GM10266 (cell line): ENCODE data around the gene ATG9B.

ENCODE experiments used
- DNase-seq: peaks from one replicate; pipeline ENCODE4 v3.0.0; 2012; ENCODE audit errors: extremely low spot score
- TF ChIP-seq, protein P1 (sequence below): IDR thresholded peaks from 2 replicates; pipeline ENCODE4 v1.5.1; 2012; ENCODE audit warnings: mild to moderate bottlenecking, low read depth; ENCODE audit not compliant: control insufficient read depth, insufficient read depth; ENCODE audit errors: missing control alignments

Gene ATG9B

DNA sequence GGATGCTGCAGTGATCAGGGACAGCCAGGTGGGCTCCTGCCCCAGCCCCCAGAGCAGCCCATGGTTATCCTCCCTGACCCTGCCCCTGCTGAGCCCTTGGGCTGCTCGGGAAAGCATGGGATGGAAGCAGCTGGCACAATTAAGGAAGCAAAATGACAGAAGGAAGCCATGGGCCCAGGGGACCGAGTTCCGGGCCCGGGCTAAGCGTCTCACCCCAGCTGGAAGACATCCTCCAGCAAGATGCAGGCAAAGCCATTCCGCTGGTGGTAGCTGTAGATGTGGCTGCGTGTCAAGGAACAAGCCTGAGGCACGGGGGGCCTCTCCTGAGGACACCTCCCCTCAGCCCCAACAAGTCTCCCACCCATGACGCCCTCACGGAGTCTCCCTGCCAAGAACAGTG is 1.1 kb downstream of the ATG9B start:
- no peak for DNase-seq
- TF ChIP-seq, protein P1, sequence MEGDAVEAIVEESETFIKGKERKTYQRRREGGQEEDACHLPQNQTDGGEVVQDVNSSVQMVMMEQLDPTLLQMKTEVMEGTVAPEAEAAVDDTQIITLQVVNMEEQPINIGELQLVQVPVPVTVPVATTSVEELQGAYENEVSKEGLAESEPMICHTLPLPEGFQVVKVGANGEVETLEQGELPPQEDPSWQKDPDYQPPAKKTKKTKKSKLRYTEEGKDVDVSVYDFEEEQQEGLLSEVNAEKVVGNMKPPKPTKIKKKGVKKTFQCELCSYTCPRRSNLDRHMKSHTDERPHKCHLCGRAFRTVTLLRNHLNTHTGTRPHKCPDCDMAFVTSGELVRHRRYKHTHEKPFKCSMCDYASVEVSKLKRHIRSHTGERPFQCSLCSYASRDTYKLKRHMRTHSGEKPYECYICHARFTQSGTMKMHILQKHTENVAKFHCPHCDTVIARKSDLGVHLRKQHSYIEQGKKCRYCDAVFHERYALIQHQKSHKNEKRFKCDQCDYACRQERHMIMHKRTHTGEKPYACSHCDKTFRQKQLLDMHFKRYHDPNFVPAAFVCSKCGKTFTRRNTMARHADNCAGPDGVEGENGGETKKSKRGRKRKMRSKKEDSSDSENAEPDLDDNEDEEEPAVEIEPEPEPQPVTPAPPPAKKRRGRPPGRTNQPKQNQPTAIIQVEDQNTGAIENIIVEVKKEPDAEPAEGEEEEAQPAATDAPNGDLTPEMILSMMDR = no peak

DNA sequence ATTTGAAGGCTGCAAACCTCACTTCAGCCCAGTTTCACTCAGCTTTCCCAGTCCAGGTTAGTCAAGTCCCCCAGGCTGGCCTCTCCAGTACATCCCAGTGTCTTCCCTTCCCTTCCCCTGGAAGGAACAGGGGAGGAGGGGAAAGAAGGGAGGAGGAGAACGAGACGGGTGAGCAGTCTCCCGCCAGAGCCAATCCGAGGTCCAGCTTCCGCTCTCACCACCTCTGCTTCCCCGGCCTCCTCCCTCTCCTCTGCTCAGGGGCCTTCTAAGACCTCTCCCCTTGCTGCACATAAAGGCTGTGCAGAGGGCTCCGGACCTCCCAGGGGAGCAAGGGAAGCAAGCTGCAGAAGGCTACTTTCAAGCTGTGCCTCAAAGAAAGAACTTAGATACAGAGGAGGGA is 4.1 kb downstream of the ATG9B start:
- no peak for DNase-seq
- TF ChIP-seq, protein P1 = no peak

DNA sequence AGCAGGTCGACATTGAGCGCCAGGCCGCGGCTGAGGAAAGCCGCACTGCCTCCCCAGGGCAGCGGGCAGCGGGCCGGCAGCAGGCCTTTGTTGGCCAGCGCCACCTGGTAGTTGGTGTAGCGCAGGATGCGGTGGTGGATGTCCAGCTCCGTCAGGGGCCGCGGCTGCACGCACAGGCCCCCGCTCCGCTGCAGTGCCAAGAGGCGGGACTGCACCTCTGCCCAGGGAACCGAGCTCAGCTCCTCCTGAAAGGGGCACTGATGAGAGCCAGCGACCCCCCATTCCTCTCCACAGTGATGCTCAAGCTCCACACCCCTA is 5.2 kb downstream of the ATG9B start:
- TF ChIP-seq, protein P1 = no peak
- no peak for DNase-seq

DNA sequence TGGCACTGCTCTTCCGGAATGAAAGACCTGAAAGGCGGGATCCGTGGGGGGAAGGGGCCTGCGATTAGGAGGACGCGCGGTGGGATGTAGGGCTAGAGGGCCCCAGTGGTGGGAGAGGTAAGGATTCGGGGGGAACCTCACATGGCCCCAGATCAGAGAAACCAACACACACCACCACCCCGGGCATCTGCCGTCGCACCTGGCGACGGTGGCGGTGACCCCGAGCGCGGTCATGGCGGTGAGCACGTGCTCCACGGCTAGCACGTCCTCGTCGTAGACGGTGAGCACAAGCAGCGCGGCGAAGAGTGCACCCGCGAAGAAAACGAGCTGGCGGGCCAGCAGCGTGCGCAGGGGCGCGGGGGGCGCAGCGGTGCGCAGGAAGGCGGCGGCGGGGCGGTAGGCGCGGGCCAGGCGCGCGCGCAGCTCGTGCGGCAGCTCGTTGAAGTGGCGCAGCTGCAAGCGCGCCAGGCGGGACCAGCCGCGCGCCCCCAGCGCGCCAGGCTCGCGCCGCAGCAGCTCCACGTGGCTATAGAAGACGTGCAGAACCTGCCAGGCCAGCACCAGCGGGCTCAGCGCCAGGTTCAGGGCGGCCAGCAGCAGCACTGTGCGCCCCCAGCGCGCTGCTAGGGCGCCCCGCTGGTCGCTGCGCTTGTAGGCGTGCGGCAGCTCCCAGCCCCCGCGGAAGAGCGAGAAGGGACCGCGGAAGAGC is 5.7 kb downstream of the ATG9B start:
- TF ChIP-seq, protein P1 = no peak
- no peak for DNase-seq

DNA sequence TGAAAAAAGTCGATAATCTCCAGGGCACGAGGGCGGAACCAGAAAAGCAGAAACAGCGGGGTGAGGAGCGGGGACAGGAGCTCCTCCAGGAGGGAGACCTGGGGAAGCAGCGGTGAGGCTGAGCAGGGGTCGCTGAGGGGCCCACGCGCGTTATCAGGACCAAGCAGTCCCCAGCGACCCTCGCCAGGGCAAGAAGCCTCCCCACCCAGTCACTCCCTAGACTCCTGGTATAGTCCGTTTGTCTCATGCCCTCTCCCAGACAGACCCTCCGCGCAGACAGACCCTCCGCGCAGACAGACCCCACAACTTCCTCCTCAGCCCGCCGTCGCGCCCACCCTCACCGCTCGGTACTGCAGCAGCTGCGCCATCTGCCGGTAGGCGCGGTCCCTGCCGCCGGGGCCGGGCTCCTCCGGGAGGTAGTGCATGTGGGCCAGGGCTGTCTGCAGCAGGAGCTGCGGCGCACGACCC is 6.3 kb downstream of the ATG9B start:
- TF ChIP-seq, protein P1 = peak; percentile 93
- DNase-seq = peak; percentile 87

DNA sequence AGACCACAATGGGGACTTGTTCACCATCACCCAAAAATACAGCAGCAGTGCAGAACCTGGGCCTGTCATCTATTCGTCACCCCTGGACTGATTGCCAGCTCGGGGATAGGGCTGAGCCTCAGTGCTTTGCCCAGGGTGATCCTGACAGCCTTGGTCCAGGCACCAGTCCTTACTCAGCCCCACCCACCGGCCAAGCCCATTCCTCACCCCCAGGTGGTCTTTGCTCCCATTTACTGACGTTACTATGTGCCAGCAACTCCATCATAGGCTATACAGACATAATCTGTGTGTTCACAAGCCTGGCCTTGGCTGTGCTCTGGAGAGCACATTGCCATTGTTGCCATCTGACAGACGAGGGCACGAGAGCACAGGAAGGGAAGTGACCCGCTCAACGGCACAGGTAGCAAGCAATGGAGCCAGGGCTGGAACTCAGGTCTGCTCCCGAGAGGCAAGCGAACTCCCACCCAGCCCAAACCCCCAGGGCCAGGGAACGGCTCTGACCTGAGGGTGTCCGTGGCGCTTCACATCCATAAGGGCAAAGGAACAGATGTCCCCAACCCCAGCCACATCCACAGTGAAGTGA is 6.8 kb downstream of the ATG9B start:
- no peak for DNase-seq
- TF ChIP-seq, protein P1 = no peak

DNA sequence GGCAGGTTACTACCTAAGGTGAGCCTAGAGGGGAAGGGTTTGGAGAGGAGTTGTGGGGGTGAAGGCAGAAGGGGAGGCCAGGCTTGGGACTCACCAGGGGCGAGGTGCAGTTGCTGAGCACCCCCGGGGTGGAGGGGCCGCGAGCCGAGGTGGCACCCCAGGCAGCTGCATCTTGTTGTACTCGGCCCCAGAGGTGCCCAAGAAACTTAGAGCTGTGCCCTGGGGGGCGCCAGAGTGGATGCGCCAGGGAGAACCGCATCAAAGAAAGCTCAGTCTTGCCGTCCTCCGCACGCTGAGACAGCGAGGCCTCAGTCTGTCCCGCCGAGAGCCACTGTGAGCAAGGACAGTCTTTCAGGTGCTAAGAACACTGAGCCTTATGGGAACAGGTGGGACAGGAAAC is 7.4 kb downstream of the ATG9B start:
- TF ChIP-seq, protein P1 = no peak
- no peak for DNase-seq
